HCT116 (cell line): ENCODE measurements around the gene ACSF2. TPM values are rescaled to one million over a fixed set of nuclear protein-coding genes. Genes with fewer than 3 reads are reported as not detected.

Experiments used
- ATAC-seq: fragments of 200-7000 bp; cut with Tn5 transposase; 2 replicates; pipeline ENCODE4 v1.9.1; 2020; ENCODE audit warnings: mild to moderate bottlenecking, moderate library complexity
- BruUV-seq: library from RNA; stranded (reverse); fragments of 400-500 nt; replicated peaks from 2 replicates; lab custom pipeline; 2021; lab: Mats Ljungman, UMichigan
- CTCF ChIA-PET: fragments of 300-600 bp; sonication (Branson Sonifier 250); formaldehyde crosslinking; loops from one replicate; lab custom pipeline; 2021; ENCODE audit warnings: antibody characterized with exemption; lab: Charles Lee
- POLR2A ChIA-PET: fragments of 300-600, 350-600 bp; sonication (Branson Sonifier 250); formaldehyde crosslinking; loops from one replicate; lab custom pipeline; 2021; ENCODE audit warnings: antibody characterized with exemption; lab: Charles Lee
- RAD21 ChIA-PET, 2 experiments: fragments of 300-600 bp; sonication (Branson Sonifier 250); formaldehyde crosslinking; loops; one replicate each; lab custom pipeline; 2023; ENCODE audit warnings: low total read pairs in 2 of 2; ENCODE audit not compliant: uncharacterized antibody in 2 of 2, unreplicated experiment in 2 of 2, low non-redundant PET in 1 of 2; lab: Charles Lee
- DNase-seq: peaks from one replicate; pipeline ENCODE4 v3.0.0-alpha.2; 2010; ENCODE audit warnings: low read depth, low spot score
- H2AFZ ChIP-seq: fragments of 200-600 bp; shearing (Covaris generic), sonication (generic); 2 replicates; pipeline ENCODE4 v1.6.1; 2017; ENCODE audit warnings: low read depth, mixed run types, mixed read lengths, antibody characterized with exemption, low read length; ENCODE audit not compliant: poor library complexity, severe bottlenecking
- H3K27ac ChIP-seq: 2 replicates; pipeline ENCODE4 v1.5.1; 2012; ENCODE audit warnings: low read depth, low read length
- H3K27me3 ChIP-seq: fragments of 200-600 bp; sonication (generic); 2 replicates; pipeline ENCODE4 v1.6.1; 2016; ENCODE audit warnings: mixed run types, low read length, mixed read lengths; ENCODE audit not compliant: insufficient read depth
- H3K36me3 ChIP-seq, 2 experiments: fragments of 200-500 bp in 1 of 2; fragments of 200-600 bp in 1 of 2; sonication (Bioruptor generic) in 1 of 2; sonication (generic) in 1 of 2; 2 replicates each; pipeline versions ENCODE4 v1.5.1 to v1.6.1; 2014 to 2016; ENCODE audit warnings: low read length in 2 of 2, inconsistent platforms in 1 of 2, mixed read lengths in 1 of 2, mixed run types in 1 of 2; ENCODE audit not compliant: insufficient read depth in 2 of 2, control insufficient read depth in 1 of 2
- H3K4me1 ChIP-seq, 2 experiments: fragments of 200-600 bp in 1 of 2; sonication (generic) in 1 of 2; 2 replicates each; pipeline versions ENCODE4 v1.5.1 to v1.6.1; 2012 to 2017; ENCODE audit warnings: low read length in 2 of 2, inconsistent platforms in 1 of 2, mild to moderate bottlenecking in 1 of 2, mixed read lengths in 1 of 2, mixed run types in 1 of 2, moderate library complexity in 1 of 2; ENCODE audit not compliant: insufficient read depth in 2 of 2, control insufficient read depth in 1 of 2
- H3K4me2 ChIP-seq: fragments of 200-600 bp; sonication (generic); 2 replicates; pipeline ENCODE4 v1.6.1; 2017; ENCODE audit warnings: mixed run types, low read length, mixed read lengths
- H3K4me3 ChIP-seq, 2 experiments: fragments of 200-600 bp in 1 of 2; sonication (generic) in 1 of 2; replicated peaks in 1 of 2; 2 replicates each; pipeline ENCODE4 v1.5.1; 2011 to 2016; ENCODE audit warnings: low read length in 2 of 2, control low read depth in 1 of 2, low read depth in 1 of 2, mild to moderate bottlenecking in 1 of 2, mixed read lengths in 1 of 2, mixed run types in 1 of 2
- H3K79me2 ChIP-seq: fragments of 200-600 bp; sonication (generic); 2 replicates; pipeline ENCODE4 v1.6.1; 2017; ENCODE audit warnings: mild to moderate bottlenecking, mixed run types, low read length, moderate library complexity, mixed read lengths; ENCODE audit not compliant: insufficient read depth
- H3K9ac ChIP-seq: fragments of 200-600 bp; sonication (generic); 2 replicates; pipeline ENCODE4 v1.6.1; 2016; ENCODE audit warnings: low read length, mixed read lengths
- H3K9me2 ChIP-seq: fragments of 200-600 bp; sonication (generic), shearing (Covaris generic); 2 replicates; pipeline ENCODE4 v1.6.1; 2017; ENCODE audit warnings: mixed run types, mild to moderate bottlenecking, moderate library complexity; ENCODE audit not compliant: insufficient read depth
- H3K9me3 ChIP-seq, 2 experiments: fragments of 200-500 bp in 1 of 2; fragments of 200-600 bp in 1 of 2; sonication (Bioruptor generic) in 1 of 2; sonication (generic) in 1 of 2; 2 replicates each; pipeline ENCODE4 v1.6.1; 2014 to 2017; ENCODE audit warnings: low read length in 2 of 2, mixed read lengths in 2 of 2, inconsistent platforms in 1 of 2, low read depth in 1 of 2, mild to moderate bottlenecking in 1 of 2, mixed run types in 1 of 2, moderate library complexity in 1 of 2; ENCODE audit not compliant: control insufficient read depth in 1 of 2, insufficient read depth in 1 of 2
- H4K20me1 ChIP-seq: fragments of 200-600 bp; sonication (generic), shearing (Covaris generic); 2 replicates; pipeline ENCODE4 v1.6.1; 2017; ENCODE audit warnings: mixed run types, mild to moderate bottlenecking, moderate library complexity; ENCODE audit not compliant: insufficient read depth
- CTCF ChIP-seq, 3 experiments: fragments of 200-600 bp in 1 of 3; sonication (generic) in 1 of 3; IDR thresholded peaks in 2 of 3; conservative IDR thresholded peaks in 1 of 3; 2 replicates each; pipeline ENCODE4 v1.5.1; 2012 to 2017; ENCODE audit warnings: low read depth in 2 of 3, low read length in 2 of 3, antibody characterized with exemption in 1 of 3, borderline replicate concordance in 1 of 3, control low read depth in 1 of 3, mild to moderate bottlenecking in 1 of 3, mixed read lengths in 1 of 3, mixed run types in 1 of 3, moderate library complexity in 1 of 3; ENCODE audit not compliant: insufficient read depth in 1 of 3
- EGR1 ChIP-seq: IDR thresholded peaks from 2 replicates; pipeline ENCODE4 v1.6.1; 2012; ENCODE audit warnings: low read depth
- SP1 ChIP-seq: IDR thresholded peaks from 2 replicates; pipeline ENCODE4 v1.6.1; 2012; ENCODE audit warnings: low read depth
- YY1 ChIP-seq: IDR thresholded peaks from 2 replicates; pipeline ENCODE4 v1.6.1; 2011; ENCODE audit warnings: low read length, low read depth, moderate library complexity, mild to moderate bottlenecking; ENCODE audit not compliant: insufficient replicate concordance; ENCODE audit errors: extremely low read depth
- intact Hi-C: fragments of 100-400 bp; cut with micrococcal nuclease; formaldehyde crosslinking; loops from 2 replicates; pipeline ENCODE4 v1.10.0; 2022
- total RNA-seq: library from RNA; stranded (reverse); gene quantifications from one replicate; pipeline ENCODE4 v1.2.1, GENCODE V29; 2021; ENCODE audit not compliant: unreplicated experiment
- TF ChIP-seq, protein P1 (sequence below): IDR thresholded peaks from 2 replicates; pipeline ENCODE4 v1.6.1; 2011; ENCODE audit warnings: mild to moderate bottlenecking, low read length, moderate library complexity; ENCODE audit not compliant: insufficient replicate concordance; ENCODE audit errors: extremely low read depth
- TF ChIP-seq, protein P2 (sequence below): IDR thresholded peaks from 2 replicates; pipeline ENCODE4 v1.6.1; 2012

Gene ACSF2
- total RNA-seq, 1 experiment from 2014 or later, result 52.4 TPM

DNA sequence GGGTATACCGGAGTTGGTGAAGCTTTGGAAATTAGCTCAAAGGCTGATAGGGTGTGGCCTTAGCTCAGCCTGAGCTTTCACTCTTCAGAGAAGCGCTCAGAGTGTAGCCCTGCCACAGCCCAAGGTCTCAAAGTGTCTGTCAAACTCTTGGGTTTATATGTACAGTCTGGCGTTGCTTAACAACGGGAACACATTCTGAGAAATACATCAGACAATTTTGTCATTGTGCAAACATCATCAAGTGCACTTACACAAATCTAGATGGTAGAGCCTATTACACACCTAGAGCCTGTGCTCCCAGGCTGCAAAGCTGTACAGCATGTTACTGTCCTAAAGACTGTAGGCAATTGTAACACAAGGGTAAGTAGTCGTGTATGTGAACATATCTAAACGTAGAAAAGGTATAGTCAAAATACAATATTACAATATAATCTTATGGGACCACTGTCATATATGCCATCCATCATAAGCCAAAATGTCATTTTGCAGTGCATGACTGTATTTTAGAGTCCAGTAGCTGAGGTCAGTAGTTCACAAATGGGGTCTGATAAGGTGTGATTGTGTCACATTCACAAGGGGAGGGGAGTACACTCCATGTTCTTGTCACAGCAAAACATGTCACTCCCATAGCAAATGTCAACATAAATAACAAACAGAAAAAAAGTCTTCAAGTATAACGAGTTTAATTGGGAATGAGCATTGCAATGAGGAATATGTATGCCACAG lies 22.0 kb downstream of the ACSF2 start:
- H3K79me2 ChIP-seq, result no peaks in the 10 kb centered on the region
- ChIA-PET POLR2A (no interaction called here), CTCF (no interaction called here), RAD21 (no interaction called here)
- H2AFZ ChIP-seq, result no peak overlapping the region
- TF ChIP-seq EGR1 (no peak), SP1 (no peak), YY1 (no peak), CTCF (IDR thresholded peaks at IDR 0.05 in 2 of 3, conservative IDR thresholded peaks at IDR 0.05 in 1 of 3; ENCODE audit: borderline replicate concordance in 1 of 3, insufficient read depth in 1 of 3, low read depth in 2 of 3, low read length in 2 of 3) (no peak)
- TF ChIP-seq, protein P1, sequence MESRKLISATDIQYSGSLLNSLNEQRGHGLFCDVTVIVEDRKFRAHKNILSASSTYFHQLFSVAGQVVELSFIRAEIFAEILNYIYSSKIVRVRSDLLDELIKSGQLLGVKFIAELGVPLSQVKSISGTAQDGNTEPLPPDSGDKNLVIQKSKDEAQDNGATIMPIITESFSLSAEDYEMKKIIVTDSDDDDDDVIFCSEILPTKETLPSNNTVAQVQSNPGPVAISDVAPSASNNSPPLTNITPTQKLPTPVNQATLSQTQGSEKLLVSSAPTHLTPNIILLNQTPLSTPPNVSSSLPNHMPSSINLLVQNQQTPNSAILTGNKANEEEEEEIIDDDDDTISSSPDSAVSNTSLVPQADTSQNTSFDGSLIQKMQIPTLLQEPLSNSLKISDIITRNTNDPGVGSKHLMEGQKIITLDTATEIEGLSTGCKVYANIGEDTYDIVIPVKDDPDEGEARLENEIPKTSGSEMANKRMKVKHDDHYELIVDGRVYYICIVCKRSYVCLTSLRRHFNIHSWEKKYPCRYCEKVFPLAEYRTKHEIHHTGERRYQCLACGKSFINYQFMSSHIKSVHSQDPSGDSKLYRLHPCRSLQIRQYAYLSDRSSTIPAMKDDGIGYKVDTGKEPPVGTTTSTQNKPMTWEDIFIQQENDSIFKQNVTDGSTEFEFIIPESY, result no peak
- TF ChIP-seq, protein P2, sequence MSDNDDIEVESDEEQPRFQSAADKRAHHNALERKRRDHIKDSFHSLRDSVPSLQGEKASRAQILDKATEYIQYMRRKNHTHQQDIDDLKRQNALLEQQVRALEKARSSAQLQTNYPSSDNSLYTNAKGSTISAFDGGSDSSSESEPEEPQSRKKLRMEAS, result no peak
- BruUV-seq, result no TSS peak
- no peaks in the 10 kb centered on the region for H3K9me2 ChIP-seq
- no peak overlapping the region for H3K4me2 ChIP-seq
- intact Hi-C loops, result no loop called here
- H3K9me3 ChIP-seq, result no peaks in the 10 kb centered on the region
- no peak overlapping the region for H3K9ac ChIP-seq
- no peaks in the 10 kb centered on the region for H3K36me3 ChIP-seq
- peaks cover 14 to 25% of the 10 kb centered on the region in 2 experiments for H3K4me1 ChIP-seq
- DNase-seq (no peak), ATAC-seq (no peak)
- H3K27ac ChIP-seq, result no peak overlapping the region
- H4K20me1 ChIP-seq, result no peaks in the 10 kb centered on the region
- no peaks in the 10 kb centered on the region for H3K27me3 ChIP-seq
- H3K4me3 ChIP-seq, result no peak overlapping the region
